ENCODE results near the gene CXCL16.

The CXCL16 gene

GRCh38 chr17:4721203-4722135 is 18.3 kb downstream of the CXCL16 start:
- Histone ChIP-seq H3F3A (ENCODE audit: insufficient read depth, low read length) (no peaks in the 10 kb centered on the region), H2AFZ (ENCODE audit: low read length) (no peak overlapping the region), H4K20me1 (ENCODE audit: insufficient read depth, low read length) (no peaks in the 10 kb centered on the region), H3K36me3 (ENCODE audit: insufficient read depth, low read length) (peaks cover 31% of the 10 kb centered on the region), H3K4me1 (ENCODE audit: insufficient read depth, low read length, severe bottlenecking) (peaks cover 38% of the 10 kb centered on the region), H3K9me2 (ENCODE audit: low read depth, low read length) (no peaks in the 10 kb centered on the region), H3K9ac (ENCODE audit: low read length) (peak overlapping the region; percentile 27; the same call in 1 of the 2 replicates), H3K27me3 (ENCODE audit: insufficient read depth, low read length) (no peaks in the 10 kb centered on the region), H3K9me3 (ENCODE audit: low read length) (no peaks in the 10 kb centered on the region), H3K4me2 (ENCODE audit: low read length) (peak overlapping the region; percentile 18; the same call in 1 of the 2 replicates), H3K79me2 (ENCODE audit: insufficient read depth, low read length) (no peaks in the 10 kb centered on the region), H3K4me3 (ENCODE audit: low read depth, low read length, poor library complexity, severe bottlenecking) (no peak overlapping the region), H3K27ac (ENCODE audit: low read depth, low read length, poor library complexity, severe bottlenecking) (peak overlapping the region; percentile 78)
- TF ChIP-seq CTCF (IDR thresholded peaks at IDR 0.05; ENCODE audit: low read length), result no peak
- no peak for TF ChIP-seq EZH2 (IDR thresholded peaks at IDR 0.05; ENCODE audit: borderline replicate concordance, low read length)

GRCh38 chr17:4720787-4721186 is 18.9 kb downstream of the CXCL16 start:
- Histone ChIP-seq H3K27me3 (ENCODE audit: insufficient read depth, low read length) (no peaks in the 10 kb centered on the region), H3F3A (ENCODE audit: insufficient read depth, low read length) (no peaks in the 10 kb centered on the region), H3K4me1 (ENCODE audit: insufficient read depth, low read length, severe bottlenecking) (peaks cover 38% of the 10 kb centered on the region), H3K27ac (ENCODE audit: low read depth, low read length, poor library complexity, severe bottlenecking) (peak overlapping the region; percentile 78), H3K36me3 (ENCODE audit: insufficient read depth, low read length) (peaks cover 35% of the 10 kb centered on the region), H3K9ac (ENCODE audit: low read length) (no peak overlapping the region), H3K4me3 (ENCODE audit: low read depth, low read length, poor library complexity, severe bottlenecking) (no peak overlapping the region), H3K79me2 (ENCODE audit: insufficient read depth, low read length) (no peaks in the 10 kb centered on the region), H4K20me1 (ENCODE audit: insufficient read depth, low read length) (no peaks in the 10 kb centered on the region), H2AFZ (ENCODE audit: low read length) (no peak overlapping the region), H3K9me2 (ENCODE audit: low read depth, low read length) (no peaks in the 10 kb centered on the region), H3K9me3 (ENCODE audit: low read length) (no peaks in the 10 kb centered on the region), H3K4me2 (ENCODE audit: low read length) (no peak overlapping the region; the same call in 1 of the 2 replicates)
- no peak for TF ChIP-seq EZH2 (IDR thresholded peaks at IDR 0.05; ENCODE audit: borderline replicate concordance, low read length)
- no peak for TF ChIP-seq CTCF (IDR thresholded peaks at IDR 0.05; ENCODE audit: low read length)

GRCh38 chr17:4719684-4720221 is 20.0 kb downstream of the CXCL16 start:
- no peaks in the 10 kb centered on the region for H3F3A ChIP-seq (ENCODE audit: insufficient read depth, low read length)

More at GRCh38 chr17:4719684-4720221, 20.0 kb downstream of the CXCL16 start:
- no peaks in the 10 kb centered on the region for H3K79me2 ChIP-seq (ENCODE audit: insufficient read depth, low read length)
- no peaks in the 10 kb centered on the region for H3K9me3 ChIP-seq (ENCODE audit: low read length)
- peaks cover 39% of the 10 kb centered on the region for H3K36me3 ChIP-seq (ENCODE audit: insufficient read depth, low read length)
- no peaks in the 10 kb centered on the region for H3K27me3 ChIP-seq (ENCODE audit: insufficient read depth, low read length)
- H3K9me2 ChIP-seq (ENCODE audit: low read depth, low read length), result no peaks in the 10 kb centered on the region
- peak overlapping the region; percentile 78 for H3K27ac ChIP-seq (ENCODE audit: low read depth, low read length, poor library complexity, severe bottlenecking)
- no peak overlapping the region for H2AFZ ChIP-seq (ENCODE audit: low read length)
- no peaks in the 10 kb centered on the region for H4K20me1 ChIP-seq (ENCODE audit: insufficient read depth, low read length)
- H3K4me2 ChIP-seq (ENCODE audit: low read length), result peak overlapping the region; percentile 15; the same call in 1 of the 2 replicates
- H3K4me1 ChIP-seq (ENCODE audit: insufficient read depth, low read length, severe bottlenecking), result peaks cover 45% of the 10 kb centered on the region
- TF ChIP-seq EZH2 (IDR thresholded peaks at IDR 0.05; ENCODE audit: borderline replicate concordance, low read length) (no peak), CTCF (IDR thresholded peaks at IDR 0.05; ENCODE audit: low read length) (no peak)
- H3K4me3 ChIP-seq (ENCODE audit: low read depth, low read length, poor library complexity, severe bottlenecking), result no peak overlapping the region
- no peak overlapping the region for H3K9ac ChIP-seq (ENCODE audit: low read length)

All from OCI-LY1 (cell line).